ENCODE measurements around the gene PRM2. TPM values are rescaled to one million over a fixed set of nuclear protein-coding genes. Genes with fewer than 3 reads are reported as not detected.

The PRM2 gene
- polyA plus RNA-seq, 2 of the 4 experiments (the other 2 are of a cell fraction), result not detected

DNA sequence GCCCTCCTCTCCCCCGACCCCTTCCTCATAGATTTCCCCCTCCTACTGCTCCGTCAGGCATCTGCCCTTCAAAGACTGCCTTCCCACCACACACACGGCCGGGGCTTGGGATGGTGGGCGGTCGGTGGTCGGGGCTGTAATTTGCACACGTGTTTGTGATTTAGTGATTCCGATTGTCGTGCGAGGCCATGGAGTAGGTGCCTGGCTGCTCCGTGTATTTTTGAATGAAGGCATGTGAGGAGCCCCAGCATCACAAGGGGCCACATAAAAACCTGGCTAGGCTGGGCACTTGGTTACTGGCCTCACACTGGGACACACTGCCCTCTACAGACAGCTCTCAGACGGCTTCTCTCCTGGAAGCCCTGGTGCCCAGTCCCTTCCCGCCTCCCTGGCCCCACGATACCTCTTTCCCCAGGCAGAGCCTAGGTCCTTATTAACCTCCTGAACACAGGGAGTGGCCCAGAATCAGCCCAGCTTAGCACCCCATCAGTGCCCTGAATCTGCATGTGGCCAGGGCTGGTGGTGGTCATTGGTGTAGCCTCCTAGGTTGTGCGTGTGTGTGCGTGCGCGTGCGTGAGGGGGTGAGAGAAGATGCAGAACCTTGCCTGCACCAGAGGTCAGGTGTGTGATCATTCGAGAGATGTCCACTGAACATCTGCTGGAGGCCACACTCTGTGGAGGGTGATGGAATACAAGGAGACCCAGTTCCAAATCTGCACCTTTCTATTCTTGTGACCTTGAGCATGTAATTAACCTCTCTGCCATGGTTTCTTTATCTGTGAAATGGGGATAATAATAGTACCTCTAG is 18.9 kb downstream of the PRM2 start:
- DNase-seq (ENCODE audit: low read depth in 1 of 2, low spot score in 1 of 2) (peak; percentile 81 to 91), ATAC-seq (peak; percentile 63 to 86), FAIRE-seq (no peak)
- peak overlapping the region; percentile 100 for H3K4me2 ChIP-seq
- H3K4me3 ChIP-seq, result peak overlapping the region; percentile 81
- POLR2A ChIA-PET, result interaction anchor here (1.0 to 2.7 kb wide), 4 partner anchors 95 to 286 kb away, joined by 4 to 30 read pairs (median 8); no protein-coding TSS in a partner anchor
- TF ChIP-seq, protein P1, sequence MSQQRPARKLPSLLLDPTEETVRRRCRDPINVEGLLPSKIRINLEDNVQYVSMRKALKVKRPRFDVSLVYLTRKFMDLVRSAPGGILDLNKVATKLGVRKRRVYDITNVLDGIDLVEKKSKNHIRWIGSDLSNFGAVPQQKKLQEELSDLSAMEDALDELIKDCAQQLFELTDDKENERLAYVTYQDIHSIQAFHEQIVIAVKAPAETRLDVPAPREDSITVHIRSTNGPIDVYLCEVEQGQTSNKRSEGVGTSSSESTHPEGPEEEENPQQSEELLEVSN (IDR thresholded peaks at IDR 0.05; ENCODE audit: borderline replicate concordance, low read depth), result peak; percentile 69; the same call in 1 of the 2 replicates
- TF ChIP-seq, protein P2, sequence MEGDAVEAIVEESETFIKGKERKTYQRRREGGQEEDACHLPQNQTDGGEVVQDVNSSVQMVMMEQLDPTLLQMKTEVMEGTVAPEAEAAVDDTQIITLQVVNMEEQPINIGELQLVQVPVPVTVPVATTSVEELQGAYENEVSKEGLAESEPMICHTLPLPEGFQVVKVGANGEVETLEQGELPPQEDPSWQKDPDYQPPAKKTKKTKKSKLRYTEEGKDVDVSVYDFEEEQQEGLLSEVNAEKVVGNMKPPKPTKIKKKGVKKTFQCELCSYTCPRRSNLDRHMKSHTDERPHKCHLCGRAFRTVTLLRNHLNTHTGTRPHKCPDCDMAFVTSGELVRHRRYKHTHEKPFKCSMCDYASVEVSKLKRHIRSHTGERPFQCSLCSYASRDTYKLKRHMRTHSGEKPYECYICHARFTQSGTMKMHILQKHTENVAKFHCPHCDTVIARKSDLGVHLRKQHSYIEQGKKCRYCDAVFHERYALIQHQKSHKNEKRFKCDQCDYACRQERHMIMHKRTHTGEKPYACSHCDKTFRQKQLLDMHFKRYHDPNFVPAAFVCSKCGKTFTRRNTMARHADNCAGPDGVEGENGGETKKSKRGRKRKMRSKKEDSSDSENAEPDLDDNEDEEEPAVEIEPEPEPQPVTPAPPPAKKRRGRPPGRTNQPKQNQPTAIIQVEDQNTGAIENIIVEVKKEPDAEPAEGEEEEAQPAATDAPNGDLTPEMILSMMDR (IDR thresholded peaks at IDR 0.05), result peak; percentile 67
- TF ChIP-seq RCOR1 (IDR thresholded peaks at IDR 0.05; ENCODE audit: low read depth, low read length) (no peak), RAD21 (conservative IDR thresholded peaks at IDR 0.05 in 1 of 2, IDR thresholded peaks at IDR 0.05 in 1 of 2) (peak; percentile 70 to 82), ZNF302 (CRISPR knock-in tag; IDR thresholded peaks at IDR 0.05) (no peak), EP300 (IDR thresholded peaks at IDR 0.05) (no peak), FOXS1 (CRISPR knock-in tag; IDR thresholded peaks at IDR 0.05) (no peak), SMC3 (IDR thresholded peaks at IDR 0.05) (peak; percentile 69)
- TF ChIP-seq, protein P3, sequence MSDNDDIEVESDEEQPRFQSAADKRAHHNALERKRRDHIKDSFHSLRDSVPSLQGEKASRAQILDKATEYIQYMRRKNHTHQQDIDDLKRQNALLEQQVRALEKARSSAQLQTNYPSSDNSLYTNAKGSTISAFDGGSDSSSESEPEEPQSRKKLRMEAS (IDR thresholded peaks at IDR 0.05), result peak; percentile 64
- CTCF ChIA-PET, result interaction anchor here (0.6 to 12.3 kb wide), 46 partner anchors 11 to 325 kb away, joined by 3 to 364 read pairs (median 6); partner anchors contain the start of genes CLEC16A, PRM2, PRM3 and RMI2
- H3K27ac ChIP-seq, result peak overlapping the region; percentile 94 to 95
- H3K4me1 ChIP-seq, result 0 out of 3 replicates have a peak, but pooled peaks cover 5% of the 10 kb centered on the region
- no peaks in the 10 kb centered on the region for H3K9me3 ChIP-seq
- WGBS (ENCODE audit: missing lambda C conversion rate), result 28% methylated on average over 15 of the region's 21 CpGs

DNA sequence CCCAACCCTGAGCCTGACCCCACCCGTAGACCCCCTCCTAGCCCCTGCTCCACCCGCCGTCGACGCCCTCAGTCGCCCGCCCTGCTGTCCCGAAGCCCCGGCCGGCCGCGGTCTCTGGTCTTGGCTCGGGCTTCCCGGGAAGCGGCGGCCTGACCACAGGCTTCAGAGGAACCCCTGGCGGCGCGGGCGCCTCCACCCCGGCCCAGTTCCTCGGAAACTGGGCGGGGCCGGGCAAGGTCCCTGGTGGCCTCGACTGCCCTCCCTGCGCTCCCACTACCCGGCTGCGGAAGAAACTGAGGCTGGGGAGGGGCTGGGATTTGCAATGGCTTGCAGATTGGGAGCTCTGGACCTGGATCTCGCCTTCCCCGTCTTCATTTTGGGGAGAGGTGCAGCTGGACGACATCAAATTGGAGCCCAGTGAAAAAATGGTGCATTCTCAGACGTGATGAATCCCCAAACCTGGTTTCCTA is 19.6 kb downstream of the PRM2 start:
- ATAC-seq (peak; percentile 37 to 67), DNase-seq (ENCODE audit: low read depth in 1 of 2, low spot score in 1 of 2) (peak; percentile 38 to 48), FAIRE-seq (no peak)
- 2% methylated on average over 7 of the region's 32 CpGs for WGBS (ENCODE audit: missing lambda C conversion rate)
- H3K4me1 ChIP-seq, result 0 out of 3 replicates have a peak, but pooled peaks cover 5% of the 10 kb centered on the region
- peak overlapping the region; percentile 94 to 95 for H3K27ac ChIP-seq
- ChIA-PET POLR2A (interaction anchor here (0.6 to 2.7 kb wide), 49 partner anchors 7 to 764 kb away, joined by 3 to 30 read pairs (median 4); partner anchors contain the start of genes CLEC16A, DEXI, PRM3 and TNP2), CTCF (interaction anchor here (0.7 to 12.3 kb wide), 54 partner anchors 10 to 326 kb away, joined by 3 to 364 read pairs (median 6); partner anchors contain the start of genes CLEC16A, PRM3, RMI2 and TNP2)
- no peaks in the 10 kb centered on the region for H3K9me3 ChIP-seq
- peak overlapping the region; percentile 81 for H3K4me3 ChIP-seq
- peak overlapping the region; percentile 100 for H3K4me2 ChIP-seq
- TF ChIP-seq EP300 (IDR thresholded peaks at IDR 0.05) (no peak), JUN (IDR thresholded peaks at IDR 0.05) (no peak), SREBF2 (IDR thresholded peaks at IDR 0.05) (no peak), HDAC2 (IDR thresholded peaks at IDR 0.05) (0 out of 2 replicates have a peak, but pooled peaks have one; percentile 44), POLR2AphosphoS2 (conservative IDR thresholded peaks at IDR 0.05; ENCODE audit: low read length) (no peak), RFX5 (IDR thresholded peaks at IDR 0.05) (no peak), KDM5A (IDR thresholded peaks at IDR 0.05) (no peak), HOXB13 (CRISPR knock-in tag; IDR thresholded peaks at IDR 0.05; ENCODE audit: low read depth) (no peak), CBX8 (IDR thresholded peaks at IDR 0.05) (no peak), MAFK (IDR thresholded peaks at IDR 0.05; ENCODE audit: partially characterized antibody) (no peak), CBX2 (IDR thresholded peaks at IDR 0.05; ENCODE audit: borderline replicate concordance, low read depth) (no peak)
- TF ChIP-seq, protein P3 (IDR thresholded peaks at IDR 0.05), result no peak
- TF ChIP-seq, protein P4, sequence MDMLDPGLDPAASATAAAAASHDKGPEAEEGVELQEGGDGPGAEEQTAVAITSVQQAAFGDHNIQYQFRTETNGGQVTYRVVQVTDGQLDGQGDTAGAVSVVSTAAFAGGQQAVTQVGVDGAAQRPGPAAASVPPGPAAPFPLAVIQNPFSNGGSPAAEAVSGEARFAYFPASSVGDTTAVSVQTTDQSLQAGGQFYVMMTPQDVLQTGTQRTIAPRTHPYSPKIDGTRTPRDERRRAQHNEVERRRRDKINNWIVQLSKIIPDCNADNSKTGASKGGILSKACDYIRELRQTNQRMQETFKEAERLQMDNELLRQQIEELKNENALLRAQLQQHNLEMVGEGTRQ (IDR thresholded peaks at IDR 0.05), result no peak
- TF ChIP-seq, protein P1 (IDR thresholded peaks at IDR 0.05; ENCODE audit: borderline replicate concordance, low read depth), result 0 out of 2 replicates have a peak, but pooled peaks have one; percentile 24
- TF ChIP-seq, protein P5, sequence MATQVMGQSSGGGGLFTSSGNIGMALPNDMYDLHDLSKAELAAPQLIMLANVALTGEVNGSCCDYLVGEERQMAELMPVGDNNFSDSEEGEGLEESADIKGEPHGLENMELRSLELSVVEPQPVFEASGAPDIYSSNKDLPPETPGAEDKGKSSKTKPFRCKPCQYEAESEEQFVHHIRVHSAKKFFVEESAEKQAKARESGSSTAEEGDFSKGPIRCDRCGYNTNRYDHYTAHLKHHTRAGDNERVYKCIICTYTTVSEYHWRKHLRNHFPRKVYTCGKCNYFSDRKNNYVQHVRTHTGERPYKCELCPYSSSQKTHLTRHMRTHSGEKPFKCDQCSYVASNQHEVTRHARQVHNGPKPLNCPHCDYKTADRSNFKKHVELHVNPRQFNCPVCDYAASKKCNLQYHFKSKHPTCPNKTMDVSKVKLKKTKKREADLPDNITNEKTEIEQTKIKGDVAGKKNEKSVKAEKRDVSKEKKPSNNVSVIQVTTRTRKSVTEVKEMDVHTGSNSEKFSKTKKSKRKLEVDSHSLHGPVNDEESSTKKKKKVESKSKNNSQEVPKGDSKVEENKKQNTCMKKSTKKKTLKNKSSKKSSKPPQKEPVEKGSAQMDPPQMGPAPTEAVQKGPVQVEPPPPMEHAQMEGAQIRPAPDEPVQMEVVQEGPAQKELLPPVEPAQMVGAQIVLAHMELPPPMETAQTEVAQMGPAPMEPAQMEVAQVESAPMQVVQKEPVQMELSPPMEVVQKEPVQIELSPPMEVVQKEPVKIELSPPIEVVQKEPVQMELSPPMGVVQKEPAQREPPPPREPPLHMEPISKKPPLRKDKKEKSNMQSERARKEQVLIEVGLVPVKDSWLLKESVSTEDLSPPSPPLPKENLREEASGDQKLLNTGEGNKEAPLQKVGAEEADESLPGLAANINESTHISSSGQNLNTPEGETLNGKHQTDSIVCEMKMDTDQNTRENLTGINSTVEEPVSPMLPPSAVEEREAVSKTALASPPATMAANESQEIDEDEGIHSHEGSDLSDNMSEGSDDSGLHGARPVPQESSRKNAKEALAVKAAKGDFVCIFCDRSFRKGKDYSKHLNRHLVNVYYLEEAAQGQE (IDR thresholded peaks at IDR 0.05), result no peak
- TF ChIP-seq, protein P6, sequence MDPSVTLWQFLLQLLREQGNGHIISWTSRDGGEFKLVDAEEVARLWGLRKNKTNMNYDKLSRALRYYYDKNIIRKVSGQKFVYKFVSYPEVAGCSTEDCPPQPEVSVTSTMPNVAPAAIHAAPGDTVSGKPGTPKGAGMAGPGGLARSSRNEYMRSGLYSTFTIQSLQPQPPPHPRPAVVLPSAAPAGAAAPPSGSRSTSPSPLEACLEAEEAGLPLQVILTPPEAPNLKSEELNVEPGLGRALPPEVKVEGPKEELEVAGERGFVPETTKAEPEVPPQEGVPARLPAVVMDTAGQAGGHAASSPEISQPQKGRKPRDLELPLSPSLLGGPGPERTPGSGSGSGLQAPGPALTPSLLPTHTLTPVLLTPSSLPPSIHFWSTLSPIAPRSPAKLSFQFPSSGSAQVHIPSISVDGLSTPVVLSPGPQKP (IDR thresholded peaks at IDR 0.05; ENCODE audit: low read depth, low read length), result no peak

Measured in A549 (cell line).